GM21390 (cell line): ENCODE measurements around the gene ADCY5.
"Not testable (repeated sequence)": the region's sequence is repeated elsewhere in the genome, so short reads cannot be mapped to it uniquely, and the experiment has no call there.

Experiments used
- ATAC-seq: cut with Tn5 transposase; IDR thresholded peaks from one replicate; pipeline ENCODE4 v1.9.1; 2021; ENCODE audit not compliant: unreplicated experiment

The ADCY5 gene

GRCh38 chr3:123448536-123449101 is at the start of gene ADCY5:
Gene ADCY5, minus strand, starts transcription at chr3:123449090. Its CDS starts 545 bp downstream, at chr3:123448545.
- no peak for ATAC-seq

- no peak for ATAC-seq
These were observed 45.0 kb upstream of the ADCY5 start for GRCh38 chr3:123493912-123494311.

- no peak for ATAC-seq
These were observed 43.2 kb upstream of the ADCY5 start for GRCh38 chr3:123491966-123492587.

- ATAC-seq = no peak
These were observed 40.6 kb upstream of the ADCY5 start for GRCh38 chr3:123489400-123490004.

GRCh38 chr3:123488645-123489347 is 39.9 kb upstream of the ADCY5 start:
- ATAC-seq = no peak

GRCh38 chr3:123487063-123487462 is 38.2 kb upstream of the ADCY5 start:
- not testable (repeated sequence) for ATAC-seq

GRCh38 chr3:123486460-123486859 is 37.6 kb upstream of the ADCY5 start:
- no peak for ATAC-seq

- no peak for ATAC-seq
These were observed 36.7 kb upstream of the ADCY5 start for GRCh38 chr3:123485551-123485950.

- ATAC-seq = no peak
These were observed 34.3 kb upstream of the ADCY5 start for GRCh38 chr3:123483146-123483545.

- ATAC-seq = no peak
These were observed 33.0 kb upstream of the ADCY5 start for GRCh38 chr3:123481722-123482457.

- ATAC-seq = no peak
These were observed 32.2 kb upstream of the ADCY5 start for GRCh38 chr3:123481071-123481470.

GRCh38 chr3:123480428-123480827 is 31.5 kb upstream of the ADCY5 start:
- no peak for ATAC-seq

GRCh38 chr3:123479891-123480290 is 31.0 kb upstream of the ADCY5 start:
- ATAC-seq = no peak

GRCh38 chr3:123478314-123478713 is 29.4 kb upstream of the ADCY5 start:
- no peak for ATAC-seq

GRCh38 chr3:123476967-123477750 is 28.3 kb upstream of the ADCY5 start:
- no peak for ATAC-seq

GRCh38 chr3:123475786-123476185 is 26.9 kb upstream of the ADCY5 start:
- no peak for ATAC-seq

GRCh38 chr3:123471106-123471505 is 22.2 kb upstream of the ADCY5 start:
- no peak for ATAC-seq

GRCh38 chr3:123469323-123469995 is 20.6 kb upstream of the ADCY5 start:
- ATAC-seq = no peak

GRCh38 chr3:123467046-123467445 is 18.2 kb upstream of the ADCY5 start:
- ATAC-seq = no peak

GRCh38 chr3:123464211-123464610 is 15.3 kb upstream of the ADCY5 start:
- no peak for ATAC-seq
